Metanephros (tissue), 1 donor: Measurements from ENCODE around the gene JMJD4. TPM values are rescaled to one million over a fixed set of nuclear protein-coding genes. Genes with fewer than 3 reads are reported as not detected.

Experiments
- total RNA-seq: library from RNA; depleted of rRNA; stranded (reverse); fragments of >200 nt; gene quantifications from one replicate; pipeline ENCODE4 v1.2.3, GENCODE V29; 2014

Gene JMJD4
- total RNA-seq: 26.9 TPM

GRCh38 chr1:227734856-227735538, at the start of gene JMJD4, which contains the start of gene SNAP47:
TSS of gene JMJD4 (minus strand) at chr1:227735302. CDS start at chr1:227735273, 29 bp downstream.
TSS of gene SNAP47 (plus strand) at chr1:227735435. CDS start at chr1:227747737, 12,302 bp downstream.

Other genes starting within 250 kb of the JMJD4 start
- 34.9 TPM for gene ZNF678, start 171.7 kb downstream of the JMJD4 start, total RNA-seq
- 59.7 TPM for gene SNAP47, start 133 bp upstream of the JMJD4 start, total RNA-seq
- gene PRSS38, start 80.4 kb upstream of the JMJD4 start, total RNA-seq: not detected
- 2.0 TPM for gene WNT9A, start 212.6 kb upstream of the JMJD4 start, total RNA-seq